Activated naive CD4-positive, alpha-beta T cell treated with anti-CD3 and anti-CD28 coated beads, Interleukin-2, amount 50 U/mL, for 16 hours (primary cell): ENCODE measurements around the gene QRFP.
"Not testable (repeated sequence)": the region's sequence is repeated elsewhere in the genome, so short reads cannot be mapped to it uniquely, and the experiment has no call there.

Experiments used
- DNase-seq: peaks from one replicate; pipeline ENCODE4 v3.0.0-alpha.2; 2020

QRFP gene

GRCh38 chr9:130870491-130871381, 25.9 kb downstream of the QRFP start:
- no peak for DNase-seq

GRCh38 chr9:130869250-130869649, 27.4 kb downstream of the QRFP start:
- no peak for DNase-seq

- DNase-seq: no peak
Measured at GRCh38 chr9:130868230-130868629, 28.4 kb downstream of the QRFP start.

GRCh38 chr9:130867556-130867955, 29.1 kb downstream of the QRFP start:
- no peak for DNase-seq

GRCh38 chr9:130866474-130866965, 30.1 kb downstream of the QRFP start:
- DNase-seq: peak; percentile 57

- DNase-seq: no peak
Measured at GRCh38 chr9:130865921-130866320, 30.7 kb downstream of the QRFP start.

GRCh38 chr9:130864541-130864940, 32.1 kb downstream of the QRFP start:
- no peak for DNase-seq

- no peak for DNase-seq
Measured at GRCh38 chr9:130862747-130863146, 33.9 kb downstream of the QRFP start.

GRCh38 chr9:130862217-130862616, 34.4 kb downstream of the QRFP start:
- no peak for DNase-seq

GRCh38 chr9:130861372-130862180, 35.0 kb downstream of the QRFP start:
- no peak for DNase-seq

GRCh38 chr9:130860458-130861316, 35.9 kb downstream of the QRFP start:
- DNase-seq: no peak

- DNase-seq: no peak
Measured at GRCh38 chr9:130858739-130859705, 37.6 kb downstream of the QRFP start.

GRCh38 chr9:130857864-130858738, 38.5 kb downstream of the QRFP start:
- no peak for DNase-seq

GRCh38 chr9:130856474-130856873, 40.1 kb downstream of the QRFP start:
- no peak for DNase-seq

GRCh38 chr9:130854835-130855234, 41.8 kb downstream of the QRFP start:
- DNase-seq: no peak

- DNase-seq: no peak
Measured at GRCh38 chr9:130854092-130854491, 42.5 kb downstream of the QRFP start.

GRCh38 chr9:130852801-130853200, 43.8 kb downstream of the QRFP start:
- no peak for DNase-seq

GRCh38 chr9:130849356-130849755, 47.3 kb downstream of the QRFP start:
- DNase-seq: no peak

- DNase-seq: not testable (repeated sequence)
Measured at GRCh38 chr9:130848514-130848913, 48.1 kb downstream of the QRFP start.
